Liver (tissue), 3 donors: ENCODE measurements around the gene FOCAD.

Experiments used
- ATF3 ChIP-seq: IDR thresholded peaks from 2 replicates; pipeline ENCODE4 v1.6.1; 2016; ENCODE audit warnings: antibody characterized with exemption
- CTCF ChIP-seq: fragments of 150-350 bp; IDR thresholded peaks from 2 replicates; pipeline ENCODE4 v1.5.1; 2017; ENCODE audit warnings: improper control_type of control experiment, low read depth, low read length; ENCODE audit not compliant: missing input control
- EGR1 ChIP-seq, 2 donors: IDR thresholded peaks; 2 replicates each; pipeline ENCODE4 v1.6.1; 2016 to 2018; ENCODE audit warnings: antibody characterized with exemption in 2 of 2, low read depth in 2 of 2
- FOXA1 ChIP-seq: IDR thresholded peaks from 2 replicates; pipeline ENCODE4 v1.6.1; 2016; ENCODE audit warnings: antibody characterized with exemption
- GABPA ChIP-seq, 2 donors: IDR thresholded peaks in 1 of 2; conservative IDR thresholded peaks in 1 of 2; 2 replicates each; pipeline ENCODE4 v1.6.1; 2016; ENCODE audit warnings: antibody characterized with exemption in 2 of 2, mild to moderate bottlenecking in 1 of 2, moderate library complexity in 1 of 2
- HNF4G ChIP-seq: IDR thresholded peaks from 2 replicates; pipeline ENCODE4 v1.6.1; 2016; ENCODE audit warnings: antibody characterized with exemption
- JUND ChIP-seq, 2 donors: IDR thresholded peaks; 2 replicates each; pipeline ENCODE4 v1.6.1; 2016; ENCODE audit warnings: antibody characterized with exemption in 2 of 2
- MAX ChIP-seq: IDR thresholded peaks from 2 replicates; pipeline ENCODE4 v1.6.1; 2016; ENCODE audit warnings: antibody characterized with exemption
- RAD21 ChIP-seq, 2 donors: IDR thresholded peaks; 2 replicates each; pipeline ENCODE4 v1.6.1; 2016; ENCODE audit warnings: antibody characterized with exemption in 2 of 2, mild to moderate bottlenecking in 2 of 2
- REST ChIP-seq: IDR thresholded peaks from 2 replicates; pipeline ENCODE4 v1.6.1; 2016; ENCODE audit warnings: antibody characterized with exemption, mild to moderate bottlenecking
- RXRA ChIP-seq, 2 donors: IDR thresholded peaks; 2 replicates each; pipeline ENCODE4 v1.6.1; 2017 to 2018; ENCODE audit warnings: antibody characterized with exemption in 2 of 2, mild to moderate bottlenecking in 1 of 2
- TAF1 ChIP-seq: conservative IDR thresholded peaks from 2 replicates; pipeline ENCODE4 v1.6.1; 2016; ENCODE audit warnings: antibody characterized with exemption, mild to moderate bottlenecking
- YY1 ChIP-seq: IDR thresholded peaks from 2 replicates; pipeline ENCODE4 v1.6.1; 2016; ENCODE audit warnings: antibody characterized with exemption, mild to moderate bottlenecking
- ZBTB33 ChIP-seq: IDR thresholded peaks from 2 replicates; pipeline ENCODE4 v1.6.1; 2016; ENCODE audit warnings: antibody characterized with exemption
- donor health status: healthy.
- donor health status: healthy.

- TF ChIP-seq REST (no peak), YY1 (no peak), CTCF (no peak), ZBTB33 (no peak), EGR1 (IDR thresholded peaks at IDR 0.05; ENCODE audit: low read depth in 2 of 2) (no peak), ATF3 (no peak), JUND (IDR thresholded peaks at IDR 0.05) (no peak), FOXA1 (no peak), TAF1 (no peak), HNF4G (no peak), RAD21 (IDR thresholded peaks at IDR 0.05) (no peak), GABPA (IDR thresholded peaks at IDR 0.05 in 1 of 2, conservative IDR thresholded peaks at IDR 0.05 in 1 of 2) (no peak), RXRA (IDR thresholded peaks at IDR 0.05) (no peak), MAX (no peak)
These were observed 107.6 kb downstream of the FOCAD start for GRCh38 chr9:20791682-20792081.
